Astrocyte (in vitro differentiated cells and primary cell): Measurements from ENCODE around the gene TRIM7. TPM values are rescaled to one million over a fixed set of nuclear protein-coding genes. Genes with fewer than 3 reads are reported as not detected.

ENCODE experiments used
- DNase-seq: peaks from one replicate; pipeline ENCODE4 v3.0.0-alpha.2; 2010; ENCODE audit warnings: low read depth
- FAIRE-seq: peaks from 2 replicates; lab custom pipeline; 2011; peaks lifted over from hg19 to GRCh38; lab: Jason Lieb, UNC
- H2AFZ ChIP-seq: 2 replicates; pipeline ENCODE4 v1.6.0; 2012; ENCODE audit warnings: low read depth, low read length, inconsistent platforms
- H3K27ac ChIP-seq: 2 replicates; pipeline ENCODE4 v1.5.1; 2011; ENCODE audit warnings: low read depth, low read length, inconsistent platforms
- H3K27me3 ChIP-seq: 2 replicates; pipeline ENCODE4 v1.6.0; 2011; ENCODE audit warnings: low read length, inconsistent platforms; ENCODE audit not compliant: insufficient read depth
- H3K36me3 ChIP-seq: 2 replicates; pipeline ENCODE4 v1.5.1; 2011; ENCODE audit warnings: low read length, inconsistent platforms; ENCODE audit not compliant: insufficient read depth
- H3K4me1 ChIP-seq: 2 replicates; pipeline ENCODE4 v1.5.1; 2011; ENCODE audit warnings: low read length, inconsistent platforms; ENCODE audit not compliant: insufficient read depth
- H3K4me2 ChIP-seq: 2 replicates; pipeline ENCODE4 v1.6.0; 2012; ENCODE audit warnings: low read length, inconsistent platforms
- H3K4me3 ChIP-seq: 2 replicates; pipeline ENCODE4 v1.5.1; 2011; ENCODE audit warnings: low read depth, mild to moderate bottlenecking, low read length, inconsistent platforms; ENCODE audit not compliant: insufficient read depth
- H3K79me2 ChIP-seq: 2 replicates; pipeline ENCODE4 v1.6.0; 2012; ENCODE audit warnings: mild to moderate bottlenecking, low read length, inconsistent platforms; ENCODE audit not compliant: insufficient read depth
- H3K9ac ChIP-seq: 2 replicates; pipeline ENCODE4 v1.6.0; 2012; ENCODE audit warnings: mild to moderate bottlenecking, low read length, inconsistent platforms
- H3K9me3 ChIP-seq: 2 replicates; pipeline ENCODE4 v1.5.1; 2012; ENCODE audit warnings: low read depth, mild to moderate bottlenecking, low read length, inconsistent platforms; ENCODE audit not compliant: insufficient read depth
- H4K20me1 ChIP-seq: 2 replicates; pipeline ENCODE4 v1.6.0; 2012; ENCODE audit warnings: low read length, inconsistent platforms; ENCODE audit not compliant: insufficient read depth
- H3K27ac Mint-ChIP-seq: one replicate; pipeline ENCODE4 v1.8.0; 2021; ENCODE audit warnings: mild to moderate bottlenecking, mixed read lengths; ENCODE audit not compliant: unreplicated experiment
- H3K27me3 Mint-ChIP-seq: one replicate; pipeline ENCODE4 v1.8.0; 2021; ENCODE audit warnings: low read depth, mixed read lengths; ENCODE audit not compliant: unreplicated experiment
- H3K36me3 Mint-ChIP-seq: one replicate; pipeline ENCODE4 v1.8.0; 2021; ENCODE audit warnings: low read depth, mixed read lengths; ENCODE audit not compliant: unreplicated experiment
- H3K4me1 Mint-ChIP-seq: one replicate; pipeline ENCODE4 v1.8.0; 2021; ENCODE audit warnings: low read depth, mixed read lengths; ENCODE audit not compliant: unreplicated experiment
- H3K4me3 Mint-ChIP-seq: one replicate; pipeline ENCODE4 v1.8.0; 2021; ENCODE audit warnings: mild to moderate bottlenecking, moderate library complexity, mixed read lengths; ENCODE audit not compliant: unreplicated experiment
- H3K9me3 Mint-ChIP-seq: one replicate; pipeline ENCODE4 v1.8.0; 2021; ENCODE audit warnings: mild to moderate bottlenecking, mixed read lengths; ENCODE audit not compliant: unreplicated experiment
- EZH2 ChIP-seq: IDR thresholded peaks from 2 replicates; pipeline ENCODE4 v1.6.1; 2012; ENCODE audit warnings: mild to moderate bottlenecking, low read length, inconsistent platforms; ENCODE audit not compliant: insufficient read depth
- total RNA-seq: library from RNA; stranded (reverse); gene quantifications from 2 replicates; pipeline ENCODE4 v1.2.1, GENCODE V29; 2021
- TF ChIP-seq, protein P1 (sequence below): IDR thresholded peaks from 2 replicates; pipeline ENCODE4 v1.5.1; 2011; ENCODE audit warnings: low read depth, mild to moderate bottlenecking, inconsistent platforms, low read length, moderate library complexity; ENCODE audit not compliant: insufficient read depth

TRIM7 gene
- total RNA-seq, 1 donor from 2014 or later = 0.27 TPM

DNA sequence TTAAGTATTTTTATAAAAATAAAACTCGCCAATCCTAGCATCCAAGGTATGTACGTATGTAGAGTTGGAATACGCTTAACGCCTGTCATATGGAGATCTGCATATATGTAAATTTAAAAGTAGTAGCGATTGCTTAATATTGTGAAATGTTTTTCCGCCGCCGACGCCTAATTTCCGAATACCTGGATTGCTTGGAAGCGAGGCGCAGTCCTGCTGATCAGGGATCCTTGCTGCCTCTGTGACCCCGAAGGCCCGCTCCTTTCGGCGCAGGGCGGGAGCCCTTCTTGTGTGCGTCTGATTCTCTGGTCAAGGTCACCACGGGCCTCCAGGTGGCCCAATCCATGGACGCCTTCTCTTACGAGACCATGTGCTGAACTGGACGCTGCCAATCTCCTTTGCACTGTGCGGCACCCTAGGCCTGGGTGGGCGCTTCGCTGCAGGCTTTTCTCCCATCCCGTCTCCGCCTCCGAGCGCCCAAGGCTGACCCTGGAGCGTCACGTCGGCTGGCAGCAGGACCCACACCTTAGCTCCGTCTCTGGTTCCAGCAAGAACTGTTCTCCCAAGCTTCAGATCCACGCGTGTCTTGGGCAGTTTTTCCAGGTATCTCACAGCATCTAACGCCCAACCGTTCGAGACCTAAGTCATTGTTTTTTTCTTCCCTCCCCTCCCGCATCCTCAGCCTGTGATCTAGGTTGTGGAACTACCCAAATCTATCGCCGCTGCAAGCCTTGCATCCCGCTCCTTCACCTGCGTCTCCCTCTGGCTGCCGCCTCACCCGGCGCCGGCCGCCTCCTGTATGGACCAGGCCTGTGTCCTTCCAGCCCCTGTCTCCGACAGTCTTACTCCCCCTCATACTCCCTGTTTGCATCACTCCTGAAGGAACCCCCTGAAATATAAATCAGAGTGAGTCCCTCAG, 14.5 kb upstream of the TRIM7 start:
- Histone ChIP-seq H3K4me2 (no peak overlapping the region), H3K36me3 (no peaks in the 10 kb centered on the region), H2AFZ (no peak overlapping the region), H3K27ac (no peak overlapping the region), H3K4me3 (no peak overlapping the region), H4K20me1 (peaks cover 5% of the 10 kb centered on the region), H3K27me3 (no peaks in the 10 kb centered on the region), H3K79me2 (peaks cover 9% of the 10 kb centered on the region), H3K9ac (no peak overlapping the region), H3K4me1 (peaks cover 23% of the 10 kb centered on the region), H3K9me3 (no peaks in the 10 kb centered on the region)
- DNase-seq (no peak), FAIRE-seq (no peak)
- Mint-ChIP-seq H3K4me3 (no peak overlapping the region), H3K27me3 (no peaks in the 10 kb centered on the region), H3K4me1 (peaks cover 8% of the 10 kb centered on the region), H3K36me3 (no peaks in the 10 kb centered on the region), H3K9me3 (no peaks in the 10 kb centered on the region), H3K27ac (no peak overlapping the region)
- TF ChIP-seq, protein P1, sequence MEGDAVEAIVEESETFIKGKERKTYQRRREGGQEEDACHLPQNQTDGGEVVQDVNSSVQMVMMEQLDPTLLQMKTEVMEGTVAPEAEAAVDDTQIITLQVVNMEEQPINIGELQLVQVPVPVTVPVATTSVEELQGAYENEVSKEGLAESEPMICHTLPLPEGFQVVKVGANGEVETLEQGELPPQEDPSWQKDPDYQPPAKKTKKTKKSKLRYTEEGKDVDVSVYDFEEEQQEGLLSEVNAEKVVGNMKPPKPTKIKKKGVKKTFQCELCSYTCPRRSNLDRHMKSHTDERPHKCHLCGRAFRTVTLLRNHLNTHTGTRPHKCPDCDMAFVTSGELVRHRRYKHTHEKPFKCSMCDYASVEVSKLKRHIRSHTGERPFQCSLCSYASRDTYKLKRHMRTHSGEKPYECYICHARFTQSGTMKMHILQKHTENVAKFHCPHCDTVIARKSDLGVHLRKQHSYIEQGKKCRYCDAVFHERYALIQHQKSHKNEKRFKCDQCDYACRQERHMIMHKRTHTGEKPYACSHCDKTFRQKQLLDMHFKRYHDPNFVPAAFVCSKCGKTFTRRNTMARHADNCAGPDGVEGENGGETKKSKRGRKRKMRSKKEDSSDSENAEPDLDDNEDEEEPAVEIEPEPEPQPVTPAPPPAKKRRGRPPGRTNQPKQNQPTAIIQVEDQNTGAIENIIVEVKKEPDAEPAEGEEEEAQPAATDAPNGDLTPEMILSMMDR = no peak
- no peak for TF ChIP-seq EZH2

DNA sequence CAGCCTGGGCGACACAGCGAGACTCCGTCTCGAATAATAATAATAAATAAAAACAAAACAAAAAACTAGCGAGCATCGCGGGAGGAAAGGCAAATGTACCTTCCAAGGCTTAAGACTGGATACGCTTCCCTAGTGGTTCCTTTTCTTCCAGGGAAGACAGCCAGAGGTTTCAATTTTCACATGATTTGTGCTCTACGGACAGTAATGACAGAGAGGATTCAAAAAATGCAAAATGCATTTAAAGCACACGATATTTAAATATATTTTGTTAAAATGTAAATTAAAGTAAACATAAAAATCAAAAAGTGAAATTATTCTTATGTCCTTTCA, 13.8 kb upstream of the TRIM7 start:
- H3K9ac ChIP-seq = no peak overlapping the region

More for the DNA sequence above, 13.8 kb upstream of the TRIM7 start:
- Histone ChIP-seq H3K79me2 (peaks cover 2% of the 10 kb centered on the region), H3K4me2 (peak overlapping the region; percentile 83), H4K20me1 (peaks cover 5% of the 10 kb centered on the region), H3K4me3 (peak overlapping the region; percentile 48), H3K4me1 (peaks cover 17% of the 10 kb centered on the region), H2AFZ (peak overlapping the region; percentile 75), H3K9me3 (no peaks in the 10 kb centered on the region), H3K27me3 (no peaks in the 10 kb centered on the region), H3K27ac (no peak overlapping the region), H3K36me3 (no peaks in the 10 kb centered on the region)
- H3K27me3 Mint-ChIP-seq = peaks cover under 1% of the 10 kb centered on the region
- FAIRE-seq (no peak), DNase-seq (no peak)
- H3K4me1 Mint-ChIP-seq = peaks cover 4% of the 10 kb centered on the region
- no peaks in the 10 kb centered on the region for H3K9me3 Mint-ChIP-seq
- no peak for TF ChIP-seq EZH2
- TF ChIP-seq, protein P1 = no peak
- peak overlapping the region; percentile 85 for H3K4me3 Mint-ChIP-seq
- no peak overlapping the region for H3K27ac Mint-ChIP-seq
- no peaks in the 10 kb centered on the region for H3K36me3 Mint-ChIP-seq
